HG03460 (cell line): ENCODE data around the gene PPHLN1.
A peak's percentile ranks its signal among the peaks of the same experiment; 100 is the strongest.
"Not testable (repeated sequence)": the region's sequence is repeated elsewhere in the genome, so short reads cannot be mapped to it uniquely, and the experiment has no call there.

Experiments
- ATAC-seq: cut with Tn5 transposase; IDR thresholded peaks from one replicate; pipeline ENCODE4 v1.9.1; 2021; ENCODE audit not compliant: unreplicated experiment

PPHLN1 gene

GRCh38 chr12:42365486-42365885 lies 39.5 kb downstream of the PPHLN1 start:
- no peak for ATAC-seq

DNA sequence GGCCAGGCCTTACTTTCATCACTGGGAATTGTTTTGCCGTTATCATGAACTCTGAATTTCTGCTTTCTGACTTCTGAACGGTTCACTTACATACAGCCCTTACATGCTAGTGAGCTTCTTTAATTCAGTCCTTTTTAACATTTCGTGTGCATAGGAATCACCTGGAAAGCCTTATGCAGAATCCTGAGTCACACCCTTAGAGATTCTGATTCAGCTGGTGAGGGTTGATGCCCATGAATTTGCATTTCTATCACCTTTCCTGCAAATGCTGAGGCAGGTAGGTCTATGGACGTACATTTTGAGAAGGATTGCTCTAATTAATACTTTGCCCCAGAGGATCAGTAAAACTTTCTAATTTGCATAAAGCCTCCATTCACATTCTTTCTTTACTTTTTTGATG lies 44.0 kb downstream of the PPHLN1 start:
- no peak for ATAC-seq

GRCh38 chr12:42372154-42372791 lies 46.3 kb downstream of the PPHLN1 start:
- ATAC-seq, result peak; percentile 81

- ATAC-seq, result no peak
Observed at GRCh38 chr12:42373669-42374068, 47.7 kb downstream of the PPHLN1 start.

DNA sequence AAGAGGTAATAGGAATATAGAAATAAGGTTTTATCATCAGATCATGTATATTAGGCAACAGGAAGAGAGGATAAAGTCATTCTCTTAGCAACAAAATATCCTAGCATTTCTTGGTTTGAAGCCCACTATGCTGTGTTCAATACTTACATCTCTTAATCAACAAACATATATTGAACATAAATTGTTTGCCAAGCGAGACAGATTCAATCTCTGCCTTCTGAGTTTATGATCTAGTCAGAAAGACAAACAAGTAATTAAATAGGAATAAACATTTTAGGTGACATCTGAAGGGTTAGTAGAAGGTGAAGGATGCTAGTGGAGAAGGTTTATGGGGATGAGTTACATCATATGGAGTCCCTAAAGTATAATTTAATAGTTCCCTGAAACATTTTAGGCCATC lies 54.8 kb downstream of the PPHLN1 start:
- ATAC-seq, result no peak

DNA sequence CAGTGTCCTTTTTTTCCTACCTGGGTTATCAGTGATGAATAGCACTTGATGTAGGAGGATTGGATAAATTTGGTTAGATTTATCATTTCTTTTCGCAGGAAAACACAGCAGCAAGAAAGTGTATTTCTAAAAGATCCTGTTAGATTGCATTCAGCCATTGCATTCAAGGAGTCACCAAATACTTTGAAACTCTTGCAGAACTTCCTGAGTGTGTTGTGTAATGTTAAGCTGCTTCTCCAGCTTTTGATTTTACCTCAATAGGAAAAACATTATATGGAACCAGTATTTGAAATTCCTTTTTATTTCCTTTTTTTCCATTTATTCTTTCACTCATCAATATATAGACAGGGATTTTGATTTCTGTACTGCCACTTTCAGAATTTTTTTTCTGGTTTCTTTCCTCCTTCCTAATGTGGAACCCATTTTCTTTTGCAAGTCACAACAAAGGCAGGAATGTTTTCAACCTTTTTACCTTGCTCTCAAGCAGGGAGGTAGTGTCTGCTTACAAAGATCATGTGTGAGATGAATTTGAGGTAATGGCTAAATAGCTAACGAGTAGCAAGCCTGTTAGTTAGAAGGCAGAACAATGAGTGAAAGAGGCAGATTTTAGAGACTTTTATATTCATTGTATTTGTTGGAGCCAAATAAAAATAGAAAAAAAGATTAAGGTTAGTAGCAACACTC lies 56.2 kb downstream of the PPHLN1 start:
- no peak for ATAC-seq

GRCh38 chr12:42385326-42385841 lies 59.4 kb downstream of the PPHLN1 start:
- no peak for ATAC-seq

- ATAC-seq, result no peak
Observed at GRCh38 chr12:42386308-42386707, 60.3 kb downstream of the PPHLN1 start.

DNA sequence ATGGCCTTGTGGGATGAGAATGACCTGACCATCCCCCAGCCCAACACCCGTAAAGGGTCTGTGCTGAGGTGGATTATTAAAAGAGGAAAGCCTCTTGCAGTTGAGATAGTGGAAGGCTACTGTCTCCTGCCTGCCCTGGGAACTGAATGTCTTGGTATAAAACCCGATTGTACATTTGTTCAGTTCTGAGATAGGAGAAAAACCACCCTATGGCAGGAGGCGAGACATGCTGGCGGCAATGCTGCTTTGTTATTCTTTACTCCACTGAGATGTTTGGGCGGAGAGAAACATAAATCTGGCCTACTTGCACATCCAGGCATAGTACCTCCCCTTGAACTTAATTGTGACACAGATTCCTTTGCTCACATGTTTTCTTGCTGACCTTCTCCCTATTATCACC lies 62.1 kb downstream of the PPHLN1 start:
- ATAC-seq, result not testable (repeated sequence)

DNA sequence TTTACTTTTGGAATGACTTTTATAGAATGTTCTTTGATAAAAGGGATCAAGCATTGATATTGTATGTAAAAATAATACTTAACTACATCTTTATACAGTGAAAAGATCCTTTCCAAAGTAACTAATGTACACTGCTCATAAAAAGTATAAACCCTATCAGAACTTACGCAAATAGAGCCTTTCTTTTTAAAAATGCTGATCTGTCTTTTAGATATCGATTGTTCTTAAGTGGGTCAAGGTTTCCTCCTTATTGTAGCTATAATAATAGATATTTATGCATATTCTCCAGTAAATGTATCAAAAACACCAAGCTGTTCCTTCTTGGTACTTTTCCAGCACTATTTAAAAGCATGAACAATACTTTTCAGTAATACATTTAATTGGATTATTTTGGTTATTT lies 68.5 kb downstream of the PPHLN1 start:
- no peak for ATAC-seq

DNA sequence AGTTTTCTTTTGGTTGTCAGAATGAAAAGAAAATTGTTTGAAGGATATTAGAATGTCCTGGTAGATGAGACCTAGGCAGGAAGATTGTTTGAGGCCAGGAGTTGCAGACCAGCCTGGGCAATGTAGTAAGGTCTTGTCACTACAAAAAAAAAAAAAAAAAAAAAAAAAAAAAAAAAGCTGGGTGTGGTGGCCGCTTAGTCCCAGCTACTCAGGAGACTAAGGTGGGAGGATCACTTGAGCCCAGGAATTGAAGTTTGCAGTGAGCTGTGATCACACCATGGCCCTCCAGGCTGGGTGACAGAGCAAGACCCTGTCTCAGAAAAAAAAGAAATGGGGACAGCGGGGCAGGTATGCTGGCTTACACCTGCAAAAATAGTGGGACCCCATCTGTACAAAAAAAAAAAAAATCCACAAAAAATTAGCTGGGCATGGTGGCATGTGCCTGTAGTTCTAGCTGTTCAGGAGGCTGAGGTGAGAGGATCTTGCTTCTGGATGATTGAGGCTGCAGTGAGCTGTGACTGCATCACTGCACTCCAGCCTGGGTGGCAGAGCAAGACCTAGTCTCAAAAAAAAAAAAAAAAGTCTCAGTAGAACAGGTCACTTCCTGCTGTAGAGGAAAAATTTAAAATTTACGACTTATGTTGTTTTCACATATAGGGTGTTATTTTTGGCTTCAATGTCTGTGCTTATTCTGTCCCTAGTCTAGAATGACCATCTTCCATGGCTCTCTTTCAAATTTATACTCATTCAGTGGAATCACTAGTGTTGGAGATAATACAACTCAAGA lies 70.7 kb downstream of the PPHLN1 start:
- no peak for ATAC-seq

GRCh38 chr12:42402821-42403411 lies 76.9 kb downstream of the PPHLN1 start:
- ATAC-seq, result no peak

DNA sequence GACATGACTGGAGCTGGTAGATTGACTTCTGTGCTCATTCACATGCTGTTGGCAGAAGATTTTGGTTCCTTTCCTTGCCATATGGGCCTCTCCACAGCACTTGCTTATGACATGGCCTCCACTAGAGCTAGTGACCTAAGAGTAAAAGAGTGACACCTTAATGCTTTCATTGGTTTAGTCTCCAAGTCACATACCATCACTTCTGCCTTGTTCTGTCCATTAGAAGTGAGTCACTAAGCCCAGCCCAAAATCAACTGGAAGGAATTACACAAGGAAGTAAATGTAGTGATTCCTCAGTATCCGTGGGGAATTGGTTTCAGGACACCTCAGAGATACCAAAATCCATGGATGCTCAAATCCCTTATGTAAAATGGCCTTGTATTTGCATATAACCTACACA lies 81.3 kb downstream of the PPHLN1 start:
- no peak for ATAC-seq

GRCh38 chr12:42409471-42409870 lies 83.5 kb downstream of the PPHLN1 start:
- ATAC-seq, result no peak

GRCh38 chr12:42410340-42410739 lies 84.4 kb downstream of the PPHLN1 start:
- no peak for ATAC-seq

GRCh38 chr12:42420395-42420794 lies 94.4 kb downstream of the PPHLN1 start:
- ATAC-seq, result no peak

GRCh38 chr12:42421844-42422779 lies 96.1 kb downstream of the PPHLN1 start:
- peak; percentile 94 for ATAC-seq

DNA sequence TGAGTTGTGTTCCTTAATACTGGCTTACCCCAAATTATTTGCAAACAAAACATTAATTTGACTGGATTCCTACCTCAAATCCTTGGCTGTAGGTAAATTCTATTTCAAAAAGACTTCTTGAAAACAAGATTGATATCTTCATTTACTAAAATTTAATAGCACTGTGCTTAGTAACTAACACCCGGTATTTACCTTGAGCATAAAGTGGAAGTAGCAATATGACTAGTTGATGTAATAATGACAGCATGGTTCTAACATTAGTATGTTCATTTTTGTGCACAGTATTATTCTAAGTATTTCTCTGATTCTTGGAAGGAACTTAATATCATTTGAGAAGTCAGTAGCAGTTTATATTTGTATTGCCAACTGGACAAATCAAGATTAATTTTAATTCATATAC lies 96.8 kb downstream of the PPHLN1 start:
- ATAC-seq, result no peak

- no peak for ATAC-seq
Observed at GRCh38 chr12:42426746-42427145, 100.8 kb downstream of the PPHLN1 start.

GRCh38 chr12:42428850-42429249 lies 102.9 kb downstream of the PPHLN1 start:
- no peak for ATAC-seq
